ENCODE measurements around the gene OAS2. TPM values are rescaled to one million over a fixed set of nuclear protein-coding genes. Genes with fewer than 3 reads are reported as not detected.
"Not testable (repeated sequence)": the region's sequence is repeated elsewhere in the genome, so short reads cannot be mapped to it uniquely, and the experiment has no call there.

Gene OAS2
- total and polyA plus RNA-seq, 8 donors = 8.5 to 25.1 (median 11.8) TPM; not detected in 1

GRCh38 chr12:112987561-112987960 lies 9.2 kb downstream of the OAS2 start:
- TF ChIP-seq CTCF (IDR thresholded peaks at IDR 0.05) (no peak), POLR2A (IDR thresholded peaks at IDR 0.05) (no peak), POLR2AphosphoS5 (IDR thresholded peaks at IDR 0.05) (no peak)
- intact Hi-C loops (cut with DNase I; ENCODE audit: low total_unique reads) = no loop called here
- no peak overlapping the region for H3K4me3 ChIP-seq
- H3K27ac ChIP-seq = no peak overlapping the region
- 77 to 90% (median 81%) methylated on average over 2 of the region's 2 CpGs for WGBS, 5 donors
- no peaks in the 10 kb centered on the region for H3K27me3 ChIP-seq
- peaks cover 0 to 8% (median 3%) of the 10 kb centered on the region in 4 donors for H3K9me3 ChIP-seq
- no peaks in the 10 kb centered on the region for H3K4me1 ChIP-seq
- H3K36me3 ChIP-seq = peaks cover 0 to 50% (median 31%) of the 10 kb centered on the region in 4 donors
- DNase-seq = no peak

DNA sequence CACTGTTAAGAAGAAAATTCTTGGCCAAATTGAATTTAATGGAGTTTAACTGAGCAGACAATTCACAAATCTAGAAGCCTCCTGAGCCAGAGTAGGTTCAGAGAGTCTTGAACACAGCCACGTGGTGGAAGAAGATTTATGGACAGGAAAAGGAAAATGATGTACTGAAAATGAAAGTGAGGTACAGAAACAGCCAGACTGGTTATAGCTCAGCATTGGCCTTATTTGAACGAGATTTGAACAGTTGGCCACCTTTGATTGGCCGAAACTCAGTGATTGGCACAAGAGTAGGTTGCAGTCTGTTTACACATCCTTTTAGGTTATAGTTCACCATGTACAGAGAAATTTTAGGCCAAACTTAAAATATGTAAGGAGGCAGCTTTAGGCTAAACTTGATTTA lies 9.9 kb downstream of the OAS2 start:
- TF ChIP-seq POLR2A (IDR thresholded peaks at IDR 0.05) (no peak), POLR2AphosphoS5 (IDR thresholded peaks at IDR 0.05) (no peak), CTCF (IDR thresholded peaks at IDR 0.05) (no peak), EP300 (IDR thresholded peaks at IDR 0.05) (no peak)
- no peak overlapping the region for H3K27ac ChIP-seq
- no peak for DNase-seq
- H3K27me3 ChIP-seq = no peaks in the 10 kb centered on the region
- 52 to 70% (median 62%) methylated on average over 3 of the region's 3 CpGs for WGBS, 5 donors
- H3K4me1 ChIP-seq = no peaks in the 10 kb centered on the region
- intact Hi-C loops (cut with DNase I; ENCODE audit: low total_unique reads) = no loop called here
- H3K9me3 ChIP-seq = peaks cover 0 to 8% (median 3%) of the 10 kb centered on the region in 4 donors
- H3K4me3 ChIP-seq = no peak overlapping the region
- peaks cover 0 to 51% (median 31%) of the 10 kb centered on the region in 4 donors for H3K36me3 ChIP-seq

DNA sequence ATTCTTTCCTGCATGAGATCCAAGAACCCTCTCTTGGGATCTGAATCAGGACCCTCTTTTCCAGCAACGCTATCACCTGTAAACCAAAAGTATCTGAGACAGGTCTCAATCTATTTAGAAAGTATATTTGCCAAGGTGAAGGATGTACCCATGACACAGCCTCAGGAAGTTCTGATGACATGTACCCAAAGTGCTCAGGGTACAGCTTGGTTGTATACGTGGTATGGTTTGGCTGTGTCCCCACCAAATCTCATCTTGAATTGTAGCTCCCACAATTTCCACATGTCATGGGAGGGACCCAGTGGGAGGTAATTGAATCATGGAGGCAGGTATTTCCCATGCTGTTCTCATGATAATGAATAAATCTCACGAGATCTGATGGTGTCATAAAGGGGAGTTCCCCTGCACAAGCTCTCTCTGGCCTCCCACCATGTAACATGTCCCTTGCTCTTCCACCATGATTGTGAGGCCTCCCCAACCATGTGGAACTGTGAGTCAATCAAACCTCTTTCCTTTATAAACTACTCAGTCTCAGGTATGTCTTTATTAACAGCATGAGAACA lies 10.6 kb downstream of the OAS2 start:
- H3K36me3 ChIP-seq = peaks cover 0 to 54% (median 31%) of the 10 kb centered on the region in 4 donors
- H3K4me3 ChIP-seq; H3K4me1 ChIP-seq; H3K27me3 ChIP-seq; intact Hi-C loops (cut with DNase I; ENCODE audit: low total_unique reads); DNase-seq; H3K9me3 ChIP-seq; H3K27ac ChIP-seq: not testable (repeated sequence)
- WGBS, 5 donors = 81 to 92% (median 89%) methylated on average over 3 of the region's 3 CpGs

GRCh38 chr12:112989806-112990205 lies 11.5 kb downstream of the OAS2 start:
- H3K36me3 ChIP-seq = peaks cover 0 to 54% (median 31%) of the 10 kb centered on the region in 4 donors
- 57 to 81% (median 71%) methylated on average over 1 of the region's 1 CpG for WGBS, 5 donors
- peaks cover 0 to under 1% (median under 1%) of the 10 kb centered on the region in 4 donors for H3K9me3 ChIP-seq
- no peak for DNase-seq
- intact Hi-C loops (cut with DNase I; ENCODE audit: low total_unique reads) = no loop called here
- no peaks in the 10 kb centered on the region for H3K4me1 ChIP-seq
- no peak overlapping the region for H3K27ac ChIP-seq
- H3K27me3 ChIP-seq = no peaks in the 10 kb centered on the region
- no peak overlapping the region for H3K4me3 ChIP-seq
- TF ChIP-seq POLR2A (IDR thresholded peaks at IDR 0.05) (no peak), CTCF (IDR thresholded peaks at IDR 0.05) (no peak), EP300 (IDR thresholded peaks at IDR 0.05) (no peak), POLR2AphosphoS5 (IDR thresholded peaks at IDR 0.05) (no peak)

Data from stomach (tissue), 9 donors.